GOT3 (cell line): ENCODE results near the gene ITIH6.
"Not testable (repeated sequence)": the region's sequence is repeated elsewhere in the genome, so short reads cannot be mapped to it uniquely, and the experiment has no call there.

Experiments
- DNase-seq: peaks from one replicate; lab custom pipeline; 2025; ENCODE audit warnings: mixed read lengths; lab: John Stamatoyannopoulos, UW

The ITIH6 gene, protein sequence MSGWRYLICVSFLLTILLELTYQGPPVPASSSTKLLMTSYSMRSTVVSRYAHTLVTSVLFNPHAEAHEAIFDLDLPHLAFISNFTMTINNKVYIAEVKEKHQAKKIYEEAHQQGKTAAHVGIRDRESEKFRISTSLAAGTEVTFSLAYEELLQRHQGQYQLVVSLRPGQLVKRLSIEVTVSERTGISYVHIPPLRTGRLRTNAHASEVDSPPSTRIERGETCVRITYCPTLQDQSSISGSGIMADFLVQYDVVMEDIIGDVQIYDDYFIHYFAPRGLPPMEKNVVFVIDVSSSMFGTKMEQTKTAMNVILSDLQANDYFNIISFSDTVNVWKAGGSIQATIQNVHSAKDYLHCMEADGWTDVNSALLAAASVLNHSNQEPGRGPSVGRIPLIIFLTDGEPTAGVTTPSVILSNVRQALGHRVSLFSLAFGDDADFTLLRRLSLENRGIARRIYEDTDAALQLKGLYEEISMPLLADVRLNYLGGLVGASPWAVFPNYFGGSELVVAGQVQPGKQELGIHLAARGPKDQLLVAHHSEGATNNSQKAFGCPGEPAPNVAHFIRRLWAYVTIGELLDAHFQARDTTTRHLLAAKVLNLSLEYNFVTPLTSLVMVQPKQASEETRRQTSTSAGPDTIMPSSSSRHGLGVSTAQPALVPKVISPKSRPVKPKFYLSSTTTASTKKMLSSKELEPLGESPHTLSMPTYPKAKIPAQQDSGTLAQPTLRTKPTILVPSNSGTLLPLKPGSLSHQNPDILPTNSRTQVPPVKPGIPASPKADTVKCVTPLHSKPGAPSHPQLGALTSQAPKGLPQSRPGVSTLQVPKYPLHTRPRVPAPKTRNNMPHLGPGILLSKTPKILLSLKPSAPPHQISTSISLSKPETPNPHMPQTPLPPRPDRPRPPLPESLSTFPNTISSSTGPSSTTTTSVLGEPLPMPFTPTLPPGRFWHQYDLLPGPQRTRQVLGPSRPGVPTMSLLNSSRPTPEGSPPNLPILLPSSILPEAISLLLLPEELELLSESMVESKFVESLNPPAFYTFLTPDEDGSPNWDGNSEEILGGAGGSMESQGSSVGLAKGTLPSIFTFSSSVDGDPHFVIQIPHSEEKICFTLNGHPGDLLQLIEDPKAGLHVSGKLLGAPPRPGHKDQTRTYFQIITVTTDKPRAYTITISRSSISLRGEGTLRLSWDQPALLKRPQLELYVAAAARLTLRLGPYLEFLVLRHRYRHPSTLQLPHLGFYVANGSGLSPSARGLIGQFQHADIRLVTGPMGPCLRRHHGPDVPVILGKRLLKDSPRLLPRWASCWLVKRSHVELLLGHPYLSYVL

DNA sequence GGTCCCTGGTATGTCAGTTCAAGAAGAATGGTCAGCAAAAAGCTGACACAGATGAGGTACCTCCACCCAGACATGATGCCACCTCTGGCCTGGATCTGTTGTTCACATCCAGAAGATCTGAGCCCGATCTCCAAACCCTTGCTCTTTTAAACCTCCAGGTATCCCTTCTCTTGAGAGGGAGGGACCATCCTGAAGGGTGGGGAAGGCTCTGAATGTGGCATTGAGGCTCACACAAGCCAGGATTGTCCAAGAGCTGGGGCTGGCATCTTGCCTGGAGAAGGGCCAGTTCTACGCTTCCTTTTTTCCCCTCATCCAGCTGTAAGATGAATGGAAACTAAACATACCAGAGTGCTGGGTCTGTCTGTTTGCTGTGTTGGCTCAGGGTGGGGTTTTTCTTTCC lies at the start of gene ITIH6:
Gene ITIH6 (minus strand): TSS at position 119 of the 400 bp plus-strand sequence. CDS start 45 bp downstream, at position 74.
- no peak for DNase-seq

DNA sequence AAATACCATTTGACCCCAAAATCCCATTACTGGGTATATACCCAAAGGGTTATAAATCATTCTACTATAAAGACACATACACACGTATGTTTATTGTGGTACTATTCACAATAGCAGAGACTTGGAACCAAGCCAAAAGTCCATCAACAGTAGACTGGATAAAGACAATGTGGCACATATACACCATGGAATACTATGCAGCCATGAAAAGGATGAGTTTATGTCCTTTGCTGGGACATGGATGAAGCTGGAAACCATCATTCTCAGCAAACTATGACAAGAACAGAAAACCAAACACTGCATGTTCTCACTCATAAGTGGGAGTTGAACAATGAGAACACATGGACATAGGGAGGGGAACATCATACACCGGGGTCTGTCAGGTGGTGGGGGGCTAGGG lies 49.6 kb upstream of the ITIH6 start:
- DNase-seq: not testable (repeated sequence)

DNA sequence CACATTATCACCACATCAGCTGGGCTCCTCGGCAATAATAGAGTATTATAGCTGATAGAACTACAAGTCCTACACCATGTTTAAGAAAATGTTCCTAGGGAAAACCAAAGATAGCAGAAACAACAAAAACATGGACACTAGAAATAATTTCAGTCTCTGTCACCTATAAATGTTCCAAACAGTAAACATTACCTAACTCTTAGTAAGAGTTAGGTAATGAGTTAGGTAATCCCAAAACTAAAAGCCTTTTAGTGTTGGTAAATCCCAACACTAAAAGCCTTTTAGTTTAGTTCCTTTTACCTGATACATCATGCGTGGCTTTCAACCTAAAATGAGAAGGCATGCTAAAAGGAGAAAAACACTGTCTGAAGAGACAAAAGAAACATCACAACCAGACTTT lies 45.0 kb upstream of the ITIH6 start:
- no peak for DNase-seq

DNA sequence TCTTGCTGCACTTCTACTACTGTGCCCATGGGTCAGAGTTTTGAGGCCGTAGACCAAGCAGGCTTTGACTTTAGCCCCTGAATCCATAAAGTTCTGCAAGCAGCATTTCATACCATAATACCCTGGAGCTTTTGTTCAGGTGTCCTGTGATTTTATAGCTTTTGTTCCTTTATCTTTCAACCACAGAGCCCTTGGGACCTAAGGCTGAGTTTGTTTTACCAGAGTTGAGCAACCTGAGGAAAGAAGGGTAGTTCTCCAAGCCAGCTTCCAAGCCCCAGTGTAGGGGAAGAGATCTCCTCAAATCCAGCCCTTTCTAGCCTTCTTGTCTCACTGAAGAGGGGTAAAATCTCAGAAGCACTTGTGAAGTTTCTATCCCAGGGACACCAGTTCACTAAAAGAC lies 44.6 kb upstream of the ITIH6 start:
- no peak for DNase-seq

DNA sequence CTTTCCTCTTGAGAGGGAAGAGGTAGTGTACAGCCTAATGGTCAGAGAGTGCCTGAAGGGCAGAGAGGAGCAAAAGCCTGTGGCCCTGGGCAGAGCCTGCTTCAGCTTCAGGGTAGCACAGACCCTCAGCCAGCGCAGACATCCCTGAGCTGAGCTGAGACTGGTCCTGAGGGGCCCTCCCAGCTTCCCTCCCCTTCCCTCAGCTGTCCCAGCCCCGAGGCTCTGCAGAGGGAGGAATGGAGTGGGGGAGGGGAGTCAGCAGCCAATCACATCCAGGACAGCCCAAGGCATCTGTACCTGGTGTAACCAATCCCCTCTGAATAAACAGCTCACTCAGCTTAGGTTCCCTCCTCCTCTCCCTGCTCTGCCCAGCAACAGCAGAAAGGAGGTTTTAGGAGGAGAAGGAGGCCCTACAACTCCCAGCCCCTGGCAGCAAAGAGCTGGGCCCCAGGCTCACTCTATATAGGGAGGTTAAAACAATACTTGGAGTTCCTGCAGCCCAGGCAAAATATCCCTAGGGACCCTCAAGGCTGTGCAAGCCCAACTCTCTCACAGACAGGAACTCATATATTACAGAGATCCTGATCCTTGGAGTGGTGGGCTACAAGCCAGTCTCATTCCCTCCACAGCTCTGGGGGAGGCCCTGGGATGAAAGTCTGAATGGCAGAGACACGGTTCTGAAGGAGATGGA lies 43.3 kb upstream of the ITIH6 start:
- not testable (repeated sequence) for DNase-seq

DNA sequence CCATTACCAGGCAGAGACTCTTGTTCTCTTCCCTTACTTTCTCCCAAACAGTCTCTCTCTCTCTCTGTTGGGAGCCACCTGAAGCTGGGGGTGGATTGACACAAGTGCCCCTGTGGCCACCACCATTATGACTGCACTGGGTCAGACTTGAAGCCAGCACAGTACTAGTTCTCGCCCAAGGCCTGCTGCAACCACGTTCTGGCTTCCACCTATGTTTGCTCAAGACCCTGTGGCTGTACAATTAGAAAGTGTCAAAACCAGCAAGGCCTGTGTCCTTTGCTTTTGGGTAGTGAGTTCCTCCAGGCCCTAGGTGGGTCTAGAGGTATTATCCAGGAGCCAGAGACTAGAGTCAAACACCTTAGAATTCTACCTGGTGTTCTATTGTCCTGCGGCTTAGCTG lies 40.5 kb upstream of the ITIH6 start:
- no peak for DNase-seq

DNA sequence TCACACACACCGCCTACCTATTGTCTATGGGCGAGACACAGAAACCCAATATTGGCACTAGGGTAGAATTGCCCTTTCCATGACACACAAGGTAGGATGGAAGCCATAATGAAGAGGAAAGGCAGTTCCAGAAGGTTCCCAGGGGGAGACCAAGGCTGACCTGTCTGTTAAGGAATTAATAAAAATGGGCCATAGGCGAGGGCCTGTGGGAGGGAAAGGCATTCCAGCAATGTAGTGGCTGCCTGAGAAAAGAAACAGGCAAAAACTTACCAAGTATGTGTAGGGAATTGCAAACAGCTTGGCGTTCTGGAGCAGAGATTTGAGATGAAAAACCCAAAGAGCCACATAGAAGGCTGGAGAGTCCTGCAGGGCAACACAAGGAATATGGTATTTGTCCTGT lies 28.5 kb upstream of the ITIH6 start:
- DNase-seq: no peak

DNA sequence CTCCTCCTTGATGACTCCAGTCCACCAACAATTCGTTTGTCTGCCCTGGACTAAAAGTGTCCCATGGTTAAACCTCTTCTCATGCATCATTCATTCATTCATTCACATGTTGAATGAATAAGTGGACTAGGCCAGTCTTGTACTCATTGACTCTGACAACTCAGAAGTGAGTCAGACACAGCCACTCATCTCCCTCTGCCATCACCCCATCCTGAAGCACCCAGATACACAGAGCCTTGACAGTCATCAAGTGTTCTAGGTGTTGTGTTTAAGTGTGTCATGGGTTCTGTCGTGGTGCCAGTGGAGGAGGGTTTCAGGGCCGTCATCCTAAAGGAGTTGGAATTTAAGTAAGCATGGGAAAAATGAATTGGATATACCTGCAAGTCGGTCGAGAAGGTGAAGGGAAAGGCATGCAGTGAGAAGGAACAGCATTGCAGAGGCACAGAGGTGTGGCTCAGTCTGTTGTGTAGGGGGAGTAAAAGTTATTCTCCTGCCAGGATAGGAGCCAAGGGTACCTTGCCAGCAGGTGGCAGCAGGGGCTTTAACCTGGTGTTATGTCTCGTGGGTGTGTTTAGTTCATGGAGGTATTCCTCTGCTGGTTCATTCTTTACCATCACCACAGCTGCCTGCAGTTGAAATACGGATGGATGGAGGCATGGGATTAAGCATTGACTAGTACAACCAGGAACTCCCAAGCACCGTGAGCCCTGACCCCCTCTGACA lies 27.8 kb upstream of the ITIH6 start:
- no peak for DNase-seq

DNA sequence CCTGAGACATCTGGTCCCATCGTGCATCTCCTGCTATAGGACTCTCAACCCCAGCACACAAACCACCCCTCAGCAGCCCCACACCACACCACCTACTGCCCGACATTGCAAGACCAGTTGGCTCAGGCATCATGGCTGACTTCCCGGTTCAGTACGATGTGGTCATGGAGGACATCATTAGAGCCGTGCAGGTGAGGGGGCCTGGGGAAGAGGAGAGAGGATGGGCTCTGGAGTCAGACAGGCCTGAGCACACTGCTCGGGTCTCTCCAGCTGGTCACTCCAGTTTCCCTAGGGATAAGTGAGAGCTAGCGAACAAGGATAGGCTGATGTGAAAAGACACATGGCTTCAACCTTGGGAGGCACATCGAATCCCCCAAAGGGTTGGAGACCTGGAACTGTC lies 26.7 kb upstream of the ITIH6 start:
- no peak for DNase-seq

DNA sequence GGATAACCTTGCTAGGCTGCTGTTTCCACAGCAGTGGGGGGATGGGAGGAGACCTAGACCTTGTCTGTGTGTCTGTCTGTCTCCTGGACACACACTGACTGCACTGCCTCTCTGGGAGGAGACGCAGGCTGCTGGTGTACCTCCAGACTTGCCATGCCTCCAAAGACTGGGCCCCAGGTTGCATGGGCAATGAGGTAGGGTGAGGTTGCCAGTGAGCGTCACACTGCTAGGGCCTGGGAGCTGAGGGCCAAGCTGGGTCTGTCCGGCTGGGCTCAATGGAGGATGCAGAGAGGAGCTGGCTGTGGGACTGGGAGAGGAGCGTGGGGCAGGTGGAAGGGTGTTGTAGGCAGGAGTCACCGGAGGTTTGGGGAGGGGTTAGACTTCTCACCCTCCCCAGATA lies 26.1 kb upstream of the ITIH6 start:
- no peak for DNase-seq

DNA sequence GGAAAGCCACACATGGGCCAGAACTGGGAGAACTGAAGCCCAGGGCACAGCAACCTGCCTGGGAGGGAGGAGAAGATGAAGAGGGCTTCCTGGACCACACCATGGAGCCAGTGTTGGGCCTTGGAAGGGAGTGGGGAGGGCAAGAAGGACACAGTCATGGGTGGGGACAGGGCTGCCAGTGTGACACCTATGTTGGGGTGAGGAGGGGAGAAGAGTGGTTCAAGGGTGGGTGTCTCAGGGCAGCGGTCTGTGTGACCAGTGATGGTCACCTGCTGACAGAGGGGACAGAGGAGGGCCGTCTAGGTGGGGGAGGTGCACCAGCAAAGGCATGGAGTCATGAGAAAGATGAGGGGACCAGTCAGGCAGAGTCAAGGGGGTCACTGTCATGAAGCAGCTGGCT lies 23.3 kb upstream of the ITIH6 start:
- DNase-seq: no peak

DNA sequence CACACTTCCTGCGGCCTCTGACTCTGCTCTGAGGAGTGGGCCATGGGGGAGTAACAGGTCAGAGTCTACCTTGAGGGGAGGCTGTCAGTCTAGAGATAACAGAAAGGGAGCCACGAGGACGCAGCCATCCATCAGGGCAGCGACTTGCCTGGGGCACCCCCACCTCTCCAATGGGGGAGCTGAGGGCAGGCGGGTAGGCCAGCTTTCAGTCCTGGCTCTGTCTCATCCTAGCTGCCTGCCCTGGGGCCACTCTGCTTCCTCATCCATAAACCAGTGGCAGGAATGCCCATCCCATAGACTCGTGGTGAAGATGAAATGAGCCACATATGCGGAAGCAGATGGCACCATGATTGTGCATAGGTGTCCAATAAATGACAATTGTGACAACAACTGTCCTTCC lies 22.7 kb upstream of the ITIH6 start:
- no peak for DNase-seq

DNA sequence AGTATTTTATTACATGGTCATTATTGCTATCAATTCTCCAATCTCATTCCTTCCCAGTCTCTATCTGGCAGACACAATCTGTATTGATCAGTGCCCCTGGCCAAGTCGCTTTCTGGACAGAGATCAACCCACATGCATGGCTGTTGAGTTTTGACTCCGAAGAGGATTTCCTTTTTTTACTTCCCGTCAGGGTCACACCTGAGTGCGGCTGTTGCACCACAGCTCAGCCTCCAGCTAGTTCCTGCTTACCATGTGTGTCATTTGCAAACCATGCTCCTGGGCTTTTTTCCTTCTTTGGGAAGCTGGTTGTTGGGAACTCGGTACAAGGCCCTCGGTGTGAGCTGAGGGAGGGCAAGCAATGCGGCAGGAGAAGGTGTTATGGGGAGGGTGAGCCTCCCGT lies 21.1 kb upstream of the ITIH6 start:
- DNase-seq: no peak

DNA sequence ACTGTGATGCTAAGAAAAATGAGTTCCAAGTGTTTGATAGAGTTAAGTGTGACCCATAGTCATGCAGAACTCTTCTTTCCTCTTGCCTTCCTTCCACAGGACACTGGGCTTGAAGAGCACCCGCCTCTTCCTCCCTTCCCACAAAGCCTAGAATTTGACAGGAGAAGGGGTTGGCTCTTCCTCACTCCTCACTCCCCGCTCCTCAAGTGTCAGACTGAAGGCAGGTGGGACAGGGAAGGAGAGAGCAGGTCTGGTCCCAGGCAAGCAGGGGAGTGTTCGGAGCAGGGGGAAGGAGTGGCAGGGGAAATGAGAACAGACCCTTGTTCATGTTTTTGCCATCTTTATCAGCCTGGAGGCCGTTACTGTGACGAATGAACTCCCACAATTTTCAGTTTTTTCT lies 20.2 kb upstream of the ITIH6 start:
- DNase-seq: no peak

DNA sequence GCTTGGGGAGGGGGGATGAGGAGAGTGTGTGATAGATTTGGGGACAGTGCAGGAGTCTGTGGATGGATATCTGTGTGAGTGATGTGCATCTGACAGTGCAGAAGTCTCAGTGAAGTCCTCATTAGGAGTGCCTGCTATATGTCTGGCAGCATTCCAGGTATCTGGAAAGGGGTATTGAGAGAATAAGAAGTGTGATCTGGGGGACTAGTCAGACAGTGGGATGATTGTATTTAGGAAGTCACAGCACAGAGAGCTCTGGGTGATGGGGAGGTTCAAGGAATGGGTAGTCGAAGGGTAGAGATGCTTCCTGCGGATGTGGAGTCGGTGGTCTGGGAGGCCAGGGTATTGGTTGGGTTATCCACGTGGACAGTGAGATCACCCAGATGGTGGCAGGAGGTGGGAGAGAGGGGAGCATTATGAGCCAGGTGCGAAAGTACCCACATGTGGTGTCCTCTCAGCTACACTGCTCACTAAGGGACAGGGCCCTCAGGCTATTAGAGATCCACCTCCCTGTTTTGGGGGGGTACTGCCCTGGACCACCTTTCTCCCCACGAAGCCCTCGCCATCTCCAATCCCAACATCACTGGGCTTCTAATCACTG lies 19.3 kb upstream of the ITIH6 start:
- DNase-seq: no peak

DNA sequence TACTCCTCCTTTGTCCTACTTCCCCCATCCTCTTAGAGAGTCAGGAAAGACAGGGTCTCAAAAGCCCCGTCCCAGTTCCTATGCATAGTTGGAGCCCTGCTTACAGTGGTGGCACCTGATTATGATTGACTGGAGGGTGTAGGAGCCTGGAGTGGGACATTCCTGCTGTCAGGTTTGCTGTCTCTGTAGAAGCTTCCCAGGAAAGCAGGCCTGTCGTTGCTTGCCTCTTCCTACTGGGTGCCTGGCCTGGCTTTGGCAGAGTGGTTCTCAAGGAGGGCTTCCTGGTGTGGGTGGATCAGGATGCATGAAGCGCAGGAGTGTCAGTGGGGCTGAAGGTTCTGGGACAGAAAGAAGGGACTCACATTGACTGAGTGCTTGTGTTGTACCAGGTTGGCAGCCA lies 14.3 kb upstream of the ITIH6 start:
- DNase-seq: no peak

DNA sequence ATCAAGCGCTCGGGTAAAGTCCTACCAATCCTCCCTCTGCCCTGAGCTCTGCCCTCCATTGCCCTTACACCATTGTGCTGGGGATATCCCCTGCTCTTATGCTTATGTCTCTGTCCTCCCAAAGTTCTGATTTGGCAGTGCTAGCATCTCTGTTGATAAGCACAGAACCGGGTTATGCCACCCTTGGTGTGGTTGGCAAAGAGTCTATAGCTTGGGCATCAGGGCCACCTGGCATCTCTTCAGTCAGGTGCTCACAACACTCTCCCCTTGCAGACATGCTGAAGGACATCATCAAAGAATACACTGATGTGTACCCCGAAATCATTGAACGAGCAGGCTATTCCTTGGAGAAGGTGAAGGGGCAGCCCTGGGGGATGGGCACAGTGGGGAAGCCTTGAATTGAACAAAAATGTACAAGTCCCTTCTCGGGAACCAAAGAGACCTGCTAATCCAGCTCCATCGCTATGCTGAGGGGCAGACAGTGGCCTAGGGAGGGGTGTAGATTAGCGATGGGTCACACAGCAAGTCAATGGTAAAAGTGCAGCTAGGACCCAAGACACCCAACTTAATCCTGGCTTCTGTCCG lies 13.3 kb upstream of the ITIH6 start:
- DNase-seq: no peak

DNA sequence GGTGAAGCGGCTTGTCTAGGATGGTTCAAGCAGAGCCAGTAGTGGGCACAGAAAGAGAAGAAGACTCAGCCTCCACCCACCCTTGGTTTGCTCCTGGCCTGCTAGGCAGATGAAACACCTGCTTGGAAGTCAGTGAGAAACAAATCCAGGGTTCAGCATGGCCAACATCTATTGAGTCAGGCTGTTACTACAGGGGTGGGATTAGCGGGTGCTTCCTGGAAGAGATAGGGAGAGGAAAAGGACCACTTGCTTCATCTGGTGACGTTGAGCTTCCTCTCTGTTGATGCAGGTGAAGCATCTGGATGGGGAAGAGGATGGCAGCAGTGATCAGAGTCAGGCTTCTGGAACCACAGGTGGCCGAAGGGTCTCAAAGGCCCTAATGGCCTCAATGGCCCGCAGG lies 12.5 kb upstream of the ITIH6 start:
- no peak for DNase-seq

DNA sequence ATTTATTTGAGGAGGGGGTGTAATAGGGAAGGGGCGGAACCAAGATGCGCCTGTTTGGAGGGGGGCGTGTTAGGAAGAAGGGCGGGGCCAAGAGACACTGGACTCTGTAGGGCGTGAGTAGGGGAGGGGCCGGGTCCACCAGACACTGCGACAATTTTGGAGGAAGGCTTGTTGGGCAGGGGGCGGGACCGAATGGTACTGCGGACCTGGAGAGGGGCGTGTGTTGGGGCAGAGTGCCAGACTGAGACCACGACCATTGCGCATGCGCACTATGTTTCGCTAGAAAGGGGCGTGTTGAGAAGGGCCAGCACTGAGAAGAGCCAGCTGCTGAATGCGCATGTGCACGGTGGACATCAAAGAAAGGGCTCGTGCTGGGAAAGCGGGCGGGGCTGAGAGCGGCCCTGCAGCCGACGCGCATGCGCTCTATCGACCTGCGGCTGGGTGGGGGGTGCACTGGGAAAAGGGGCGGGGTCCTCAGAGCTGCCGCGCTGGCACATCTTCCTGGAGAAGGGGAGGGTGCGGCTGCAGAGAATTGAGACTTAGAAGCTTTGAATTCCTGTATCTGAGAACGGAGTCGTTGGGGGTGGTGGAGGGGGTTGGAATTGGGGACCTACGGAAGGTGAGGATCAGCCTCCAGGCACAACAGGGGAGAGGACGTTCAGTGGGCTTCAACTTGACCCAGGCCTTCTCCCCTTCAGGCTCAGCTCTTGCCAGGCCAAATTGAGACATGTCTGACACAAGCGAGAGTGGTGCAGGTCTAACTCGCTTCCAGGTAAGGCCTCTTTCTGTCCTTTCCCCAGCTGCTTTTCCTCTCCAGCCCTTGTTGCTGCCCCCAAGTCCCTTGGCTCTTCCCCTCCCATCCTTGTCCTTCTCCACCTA lies 10.8 kb upstream of the ITIH6 start:
- peak; percentile 83 for DNase-seq
